H1 (cell line): ENCODE measurements around the gene DCAF8. TPM values are rescaled to one million over a fixed set of nuclear protein-coding genes. Genes with fewer than 3 reads are reported as not detected.

ENCODE experiments used
- ASH2L ChIP-seq: fragments of 200-600, 300-600 bp; sonication (generic); IDR thresholded peaks from one replicate; pipeline ENCODE4 v1.7.1; 2017; ENCODE audit warnings: low read length
- BCL11A ChIP-seq, 2 experiments: IDR thresholded peaks; one replicate each; pipeline ENCODE4 v1.6.1; 2011; ENCODE audit warnings: low read depth in 2 of 2, low read length in 2 of 2, mild to moderate bottlenecking in 2 of 2
- CREB1 ChIP-seq: IDR thresholded peaks from 2 replicates; pipeline ENCODE4 v1.6.1; 2012; ENCODE audit warnings: inconsistent platforms
- MAFK ChIP-seq: IDR thresholded peaks from 2 replicates; pipeline ENCODE4 v1.6.1; 2012; ENCODE audit warnings: low read depth, mild to moderate bottlenecking, improper control_type of control experiment, low read length
- NRF1 ChIP-seq: IDR thresholded peaks from 2 replicates; pipeline ENCODE4 v1.6.1; 2011; ENCODE audit warnings: mild to moderate bottlenecking, low read depth, low read length, improper control_type of control experiment
- POLR2AphosphoS5 ChIP-seq: IDR thresholded peaks from 2 replicates; pipeline ENCODE4 v1.6.1; 2011; ENCODE audit warnings: low read depth, low read length
- RNF2 ChIP-seq: fragments of 200-900, 300-1000 bp; sonication (generic); IDR thresholded peaks from 2 replicates; pipeline ENCODE4 v1.7.1; 2016; ENCODE audit warnings: borderline replicate concordance, low read depth, mild to moderate bottlenecking, antibody characterized with exemption, low read length; ENCODE audit not compliant: poor library complexity, severe bottlenecking; ENCODE audit errors: missing control alignments
- SAP30 ChIP-seq: fragments of 300-600 bp; sonication (generic); IDR thresholded peaks from 2 replicates; pipeline ENCODE4 v1.7.1; 2012; ENCODE audit warnings: low read length, moderate library complexity, mild to moderate bottlenecking, inconsistent platforms; ENCODE audit not compliant: insufficient read depth, insufficient replicate concordance
- SIN3A ChIP-seq, 2 experiments: IDR thresholded peaks in 1 of 2; conservative IDR thresholded peaks in 1 of 2; 2 replicates each; pipeline ENCODE4 v1.6.1; 2011 to 2012; ENCODE audit warnings: low read length in 2 of 2, improper control_type of control experiment in 1 of 2, low read depth in 1 of 2, mild to moderate bottlenecking in 1 of 2
- SIRT6 ChIP-seq: IDR thresholded peaks from one replicate; pipeline ENCODE4 v1.7.1; 2012; ENCODE audit warnings: low read length, inconsistent platforms
- SRF ChIP-seq: IDR thresholded peaks from 2 replicates; pipeline ENCODE4 v1.6.1; 2011; ENCODE audit warnings: mild to moderate bottlenecking, low read depth, low read length, moderate library complexity
- TBP ChIP-seq: IDR thresholded peaks from 2 replicates; pipeline ENCODE4 v1.6.1; 2011; ENCODE audit warnings: low read depth, low read length, improper control_type of control experiment
- polyA plus RNA-seq, 7 experiments: library from polyadenylated mRNA; depleted of rRNA in 3 of 7; stranded (reverse) in 5 of 7; unstranded in 2 of 7; fragments of >200 nt in 5 of 7; fragments of 200-250 nt in 2 of 7; gene quantifications; 1 replicate in 5 of 7; 2 replicates in 1 of 7; 4 replicates in 1 of 7; pipeline versions ENCODE4 v1.2.1 to v1.2.3, GENCODE V29; 2011 to 2013; ENCODE audit warnings: missing spikeins in 2 of 7, mixed read lengths in 2 of 7
- total RNA-seq: library from RNA; stranded (reverse); fragmentation: NEBNext Ultra II Directional; extraction: Animal tissue kit (Norgen Biotek cat#: 25700); gene quantifications from 2 replicates; pipeline ENCODE4 v1.2.1, GENCODE V29; 2021
- TF ChIP-seq, protein P1 (sequence below): IDR thresholded peaks from 2 replicates; pipeline ENCODE4 v1.6.1; 2012; ENCODE audit warnings: low read length, inconsistent platforms
- TF ChIP-seq, protein P2 (sequence below): IDR thresholded peaks from 2 replicates; pipeline ENCODE4 v1.6.1; 2011; ENCODE audit warnings: low read depth, mild to moderate bottlenecking, low read length; ENCODE audit not compliant: insufficient read depth

The DCAF8 gene
- total and polyA plus RNA-seq, 2 of the 8 experiments (the other 6 are each of a cell fraction or from before 2014, with no cell fraction given): 68.2 to 110 TPM

DNA sequence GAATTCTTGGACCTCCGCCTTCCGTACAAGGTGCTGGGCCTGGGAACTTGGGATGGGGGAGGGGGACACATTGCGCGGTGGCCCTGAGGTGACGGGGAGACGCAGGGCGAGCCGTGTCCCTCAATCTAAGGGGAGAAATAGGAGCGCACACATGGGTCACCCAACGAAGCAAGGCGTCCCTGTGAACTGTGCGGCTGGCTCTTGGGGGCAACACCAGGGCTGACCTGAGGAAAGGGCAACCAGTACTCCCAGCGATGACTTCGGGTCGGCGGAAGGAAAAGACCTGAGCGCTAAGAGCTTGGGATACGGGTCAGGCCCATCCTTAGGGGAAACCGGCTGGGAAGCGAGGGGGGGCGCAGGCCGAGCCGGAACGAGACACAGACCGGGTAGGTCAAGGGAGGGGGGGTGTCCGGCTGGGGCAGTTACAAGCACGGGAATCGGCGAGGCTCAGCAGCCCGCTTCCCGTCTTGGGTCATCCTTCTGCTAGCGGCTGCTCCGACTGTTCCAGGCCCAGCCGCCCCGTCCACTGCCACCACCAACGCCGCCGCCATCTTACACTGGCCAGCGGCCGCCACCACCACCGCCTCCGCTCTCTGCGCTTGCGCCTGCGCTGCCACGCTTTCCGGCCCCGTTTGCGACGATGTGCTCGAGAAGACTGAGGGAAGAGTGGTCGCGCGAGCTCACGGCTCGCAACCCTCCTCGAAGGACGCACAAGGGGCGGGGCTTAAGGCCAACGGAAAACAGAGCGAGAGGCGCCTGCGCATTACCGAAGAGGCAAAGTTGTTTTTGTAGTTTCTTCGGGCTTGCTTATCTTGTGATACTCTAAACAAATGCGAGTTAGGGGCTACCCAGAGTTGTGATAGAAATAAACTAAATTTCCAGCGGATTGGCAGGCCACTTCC, at the start of gene DCAF8 (continued):
- no peak for TF ChIP-seq BCL11A (IDR thresholded peaks at IDR 0.05; ENCODE audit: low read depth in 2 of 2, low read length in 2 of 2)
- TF ChIP-seq SAP30: peak; percentile 92
- no peak for TF ChIP-seq SIRT6
- TF ChIP-seq SIN3A (conservative IDR thresholded peaks at IDR 0.05 in 1 of 2, IDR thresholded peaks at IDR 0.05 in 1 of 2; ENCODE audit: low read depth in 1 of 2, low read length in 2 of 2): peak in 1 of 2 experiments; percentile 87; a peak in 2 of 4 replicates
- peak; percentile 96 for TF ChIP-seq ASH2L
- peak; percentile 94 for TF ChIP-seq NRF1
- TF ChIP-seq POLR2AphosphoS5: peak; percentile 97
- TF ChIP-seq CREB1: peak; percentile 65; the same call in 1 of the 2 replicates
- no peak for TF ChIP-seq MAFK
- TF ChIP-seq RNF2: no peak
- peak; percentile 95 for TF ChIP-seq TBP
- no peak for TF ChIP-seq SRF
- TF ChIP-seq, protein P1, sequence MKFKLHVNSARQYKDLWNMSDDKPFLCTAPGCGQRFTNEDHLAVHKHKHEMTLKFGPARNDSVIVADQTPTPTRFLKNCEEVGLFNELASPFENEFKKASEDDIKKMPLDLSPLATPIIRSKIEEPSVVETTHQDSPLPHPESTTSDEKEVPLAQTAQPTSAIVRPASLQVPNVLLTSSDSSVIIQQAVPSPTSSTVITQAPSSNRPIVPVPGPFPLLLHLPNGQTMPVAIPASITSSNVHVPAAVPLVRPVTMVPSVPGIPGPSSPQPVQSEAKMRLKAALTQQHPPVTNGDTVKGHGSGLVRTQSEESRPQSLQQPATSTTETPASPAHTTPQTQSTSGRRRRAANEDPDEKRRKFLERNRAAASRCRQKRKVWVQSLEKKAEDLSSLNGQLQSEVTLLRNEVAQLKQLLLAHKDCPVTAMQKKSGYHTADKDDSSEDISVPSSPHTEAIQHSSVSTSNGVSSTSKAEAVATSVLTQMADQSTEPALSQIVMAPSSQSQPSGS: no peak
- TF ChIP-seq, protein P2, sequence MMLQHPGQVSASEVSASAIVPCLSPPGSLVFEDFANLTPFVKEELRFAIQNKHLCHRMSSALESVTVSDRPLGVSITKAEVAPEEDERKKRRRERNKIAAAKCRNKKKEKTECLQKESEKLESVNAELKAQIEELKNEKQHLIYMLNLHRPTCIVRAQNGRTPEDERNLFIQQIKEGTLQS: no peak
